ENCODE measurements around the gene SSBP2. TPM values are rescaled to one million over a fixed set of nuclear protein-coding genes. Genes with fewer than 3 reads are reported as not detected.

SSBP2 gene
- total RNA-seq, 4 donors from 2014 or later = 17.1 to 80.3 (median 24.2) TPM

DNA sequence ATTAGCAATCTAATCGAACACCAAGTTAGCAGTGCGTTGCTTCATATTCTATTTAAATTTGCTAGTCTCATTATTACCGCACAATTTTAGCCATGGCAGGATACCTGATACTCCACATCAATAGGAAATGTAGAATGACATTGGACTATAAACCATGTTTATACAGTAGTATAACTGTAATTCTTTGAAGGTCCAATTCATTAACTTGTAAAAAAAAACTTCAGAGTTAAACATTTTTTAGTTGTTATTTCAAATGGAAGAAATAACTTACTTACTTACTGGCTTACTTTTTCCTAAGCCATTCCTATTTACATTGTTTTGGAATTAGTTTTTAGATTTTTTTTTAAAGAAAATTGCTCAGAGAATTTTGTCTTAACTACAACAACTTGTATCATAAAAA is 321.5 kb downstream of the SSBP2 start:
- Histone ChIP-seq H3K27me3 (no peaks in the 10 kb centered on the region), H3K4me1 (peaks cover 0 to 22% (median 0%) of the 10 kb centered on the region in 3 donors), H3K27ac (no peak overlapping the region), H3K4me3 (no peak overlapping the region), H3K9me3 (no peaks in the 10 kb centered on the region), H3K36me3 (peaks cover 0 to 22% (median 0%) of the 10 kb centered on the region in 3 donors)
- TF ChIP-seq, protein P1, sequence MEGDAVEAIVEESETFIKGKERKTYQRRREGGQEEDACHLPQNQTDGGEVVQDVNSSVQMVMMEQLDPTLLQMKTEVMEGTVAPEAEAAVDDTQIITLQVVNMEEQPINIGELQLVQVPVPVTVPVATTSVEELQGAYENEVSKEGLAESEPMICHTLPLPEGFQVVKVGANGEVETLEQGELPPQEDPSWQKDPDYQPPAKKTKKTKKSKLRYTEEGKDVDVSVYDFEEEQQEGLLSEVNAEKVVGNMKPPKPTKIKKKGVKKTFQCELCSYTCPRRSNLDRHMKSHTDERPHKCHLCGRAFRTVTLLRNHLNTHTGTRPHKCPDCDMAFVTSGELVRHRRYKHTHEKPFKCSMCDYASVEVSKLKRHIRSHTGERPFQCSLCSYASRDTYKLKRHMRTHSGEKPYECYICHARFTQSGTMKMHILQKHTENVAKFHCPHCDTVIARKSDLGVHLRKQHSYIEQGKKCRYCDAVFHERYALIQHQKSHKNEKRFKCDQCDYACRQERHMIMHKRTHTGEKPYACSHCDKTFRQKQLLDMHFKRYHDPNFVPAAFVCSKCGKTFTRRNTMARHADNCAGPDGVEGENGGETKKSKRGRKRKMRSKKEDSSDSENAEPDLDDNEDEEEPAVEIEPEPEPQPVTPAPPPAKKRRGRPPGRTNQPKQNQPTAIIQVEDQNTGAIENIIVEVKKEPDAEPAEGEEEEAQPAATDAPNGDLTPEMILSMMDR (IDR thresholded peaks at IDR 0.05) = no peak
- TF ChIP-seq POLR2A (IDR thresholded peaks at IDR 0.05) = no peak
- DNase-seq = no peak
- intact Hi-C loops (cut with DNase I) = loop anchor here (10.0 kb wide), 2 partner anchors 315 to 735 kb away; no protein-coding TSS in a partner anchor
- WGBS, 2 donors = 83 to 90% methylated on average over 3 of the region's 3 CpGs

DNA sequence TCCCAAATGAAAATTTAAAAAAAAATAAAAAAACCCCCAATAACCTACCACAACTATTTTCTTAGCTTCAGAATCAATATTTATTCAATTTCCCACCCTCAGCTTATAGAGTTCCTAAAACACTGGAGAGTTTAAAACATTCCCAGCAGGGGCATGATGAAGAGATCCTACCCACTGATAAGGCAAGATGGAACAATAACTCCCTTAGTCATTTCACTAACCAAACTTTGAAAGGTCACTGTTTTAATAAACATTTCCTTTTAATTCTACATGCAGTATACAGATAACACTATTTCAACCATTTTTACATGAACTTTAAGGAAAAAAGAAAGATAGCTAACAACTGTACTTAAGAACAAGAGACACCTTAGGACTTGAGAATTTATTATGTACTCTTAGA is 322.0 kb downstream of the SSBP2 start:
- H3K4me3 ChIP-seq = no peak overlapping the region
- no peaks in the 10 kb centered on the region for H3K27me3 ChIP-seq
- no peak overlapping the region for H3K27ac ChIP-seq
- peaks cover 0 to 18% (median 0%) of the 10 kb centered on the region in 3 donors for H3K36me3 ChIP-seq
- no peak for DNase-seq
- intact Hi-C loops (cut with DNase I) = loop anchor here (10.0 kb wide), 2 partner anchors 316 to 736 kb away; no protein-coding TSS in a partner anchor
- TF ChIP-seq, protein P1 (IDR thresholded peaks at IDR 0.05) = no peak
- no peak for TF ChIP-seq POLR2A (IDR thresholded peaks at IDR 0.05)
- H3K9me3 ChIP-seq = no peaks in the 10 kb centered on the region
- peaks cover 0 to 22% (median 0%) of the 10 kb centered on the region in 3 donors for H3K4me1 ChIP-seq

DNA sequence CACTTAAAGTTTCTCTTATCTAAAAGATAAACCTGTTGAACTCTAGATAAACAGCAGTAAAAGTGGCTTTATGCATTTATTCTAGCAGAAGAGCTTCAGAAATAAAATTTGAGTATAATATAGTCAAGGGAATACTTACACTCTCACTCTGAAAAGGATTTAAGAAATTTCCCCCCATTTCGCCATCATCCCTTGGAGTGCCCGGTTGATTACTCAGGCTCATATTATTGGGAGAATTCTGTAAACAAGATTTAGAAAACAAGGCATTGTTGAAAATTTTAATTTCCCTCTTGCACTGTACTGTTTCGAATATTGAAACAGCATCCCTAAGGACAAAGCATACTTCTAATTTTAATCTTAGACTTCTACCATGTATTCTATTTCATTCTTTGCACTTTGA is 322.5 kb downstream of the SSBP2 start:
- no peaks in the 10 kb centered on the region for H3K27me3 ChIP-seq
- TF ChIP-seq, protein P1 (IDR thresholded peaks at IDR 0.05) = no peak
- TF ChIP-seq POLR2A (IDR thresholded peaks at IDR 0.05) = no peak
- H3K36me3 ChIP-seq = peaks cover 0 to 16% (median 0%) of the 10 kb centered on the region in 3 donors
- no peak for DNase-seq
- H3K9me3 ChIP-seq = no peaks in the 10 kb centered on the region
- H3K4me1 ChIP-seq = peaks cover 0 to 23% (median 0%) of the 10 kb centered on the region in 3 donors
- intact Hi-C loops (cut with DNase I) = loop anchor here (10.0 kb wide), 2 partner anchors 316 to 736 kb away; no protein-coding TSS in a partner anchor
- WGBS, 2 donors = 83 to 92% methylated on average over 3 of the region's 3 CpGs
- no peak overlapping the region for H3K27ac ChIP-seq
- H3K4me3 ChIP-seq = no peak overlapping the region

DNA sequence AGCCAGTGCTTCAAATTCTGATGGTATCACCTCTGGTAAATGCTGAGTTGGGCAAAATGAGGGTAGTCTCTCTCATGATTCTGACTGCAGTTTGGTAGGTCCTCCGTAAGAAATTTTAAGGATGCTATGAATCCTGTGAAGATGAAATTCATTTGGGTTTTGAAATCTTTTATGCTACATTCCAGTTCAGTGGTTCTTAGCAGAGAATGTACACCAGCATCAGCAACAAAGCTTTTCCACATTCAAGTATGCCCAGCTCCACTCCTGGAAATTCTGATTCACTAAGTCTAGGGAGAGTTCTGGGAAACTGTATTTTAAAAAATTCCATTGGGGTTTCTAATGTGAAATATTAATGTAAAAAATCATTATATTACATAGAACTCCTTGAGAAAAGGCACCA is 323.3 kb downstream of the SSBP2 start:
- Histone ChIP-seq H3K27me3 (no peaks in the 10 kb centered on the region), H3K4me1 (peaks cover 0 to 32% (median 0%) of the 10 kb centered on the region in 3 donors), H3K4me3 (no peak overlapping the region), H3K27ac (no peak overlapping the region), H3K36me3 (peaks cover 0 to 14% (median 0%) of the 10 kb centered on the region in 3 donors), H3K9me3 (no peaks in the 10 kb centered on the region)
- intact Hi-C loops (cut with DNase I) = loop anchor here (10.0 kb wide), 2 partner anchors 317 to 737 kb away; no protein-coding TSS in a partner anchor
- TF ChIP-seq, protein P1 (IDR thresholded peaks at IDR 0.05) = no peak
- TF ChIP-seq POLR2A (IDR thresholded peaks at IDR 0.05) = no peak
- DNase-seq = no peak
- 86 to 94% methylated on average over 1 of the region's 1 CpG for WGBS, 2 donors

DNA sequence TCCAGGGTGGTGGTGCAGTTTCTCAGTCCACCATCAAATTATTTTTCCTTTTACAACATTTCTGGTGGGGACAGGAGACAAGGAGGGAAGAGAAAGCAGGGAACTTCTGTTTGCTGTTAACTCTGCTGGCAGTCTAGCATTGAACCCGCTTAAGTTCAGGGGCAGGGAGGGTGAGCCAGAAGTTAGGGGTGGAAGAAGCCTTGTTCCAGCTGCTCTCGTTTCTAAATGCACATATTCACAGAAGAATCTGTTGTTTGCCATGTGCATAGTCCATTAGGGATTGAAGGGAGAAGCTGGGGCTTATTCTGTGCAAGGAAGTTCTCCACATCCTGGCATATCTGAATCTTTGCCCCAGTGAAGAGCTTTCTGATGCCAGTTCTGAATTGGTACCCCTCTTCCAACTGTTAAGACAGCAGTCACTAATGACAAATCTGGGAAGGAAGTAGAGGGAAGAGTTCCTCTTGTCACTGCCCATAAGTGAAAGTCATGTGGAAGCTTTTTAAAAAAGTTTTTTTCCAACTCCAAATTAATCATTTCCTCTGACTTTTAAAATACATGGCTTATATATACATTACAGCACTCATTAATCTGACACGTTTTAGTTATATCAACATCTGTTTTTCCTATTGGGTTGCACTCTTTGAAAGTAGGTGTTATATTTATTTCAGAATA is 324.4 kb downstream of the SSBP2 start:
- DNase-seq = no peak
- intact Hi-C loops (cut with DNase I) = loop anchor here (10.0 kb wide), 2 partner anchors 318 to 738 kb away; no protein-coding TSS in a partner anchor
- H3K4me3 ChIP-seq = no peak overlapping the region
- peak overlapping the region in 2 of 4 donors; percentile 38 to 47 for H3K27ac ChIP-seq
- no peaks in the 10 kb centered on the region for H3K9me3 ChIP-seq
- H3K4me1 ChIP-seq = peaks cover 4 to 42% (median 7%) of the 10 kb centered on the region in 3 donors
- peaks cover 0 to 8% (median 0%) of the 10 kb centered on the region in 3 donors for H3K36me3 ChIP-seq
- TF ChIP-seq, protein P1 (IDR thresholded peaks at IDR 0.05) = no peak
- TF ChIP-seq POLR2A (IDR thresholded peaks at IDR 0.05) = no peak
- H3K27me3 ChIP-seq = no peaks in the 10 kb centered on the region
- 42 to 50% methylated on average over 3 of the region's 3 CpGs for WGBS, 2 donors

Measured in esophagus squamous epithelium (tissue), 5 donors.